H1 (cell line): Measurements from ENCODE around the gene MYORG. TPM values are rescaled to one million over a fixed set of nuclear protein-coding genes. Genes with fewer than 3 reads are reported as not detected.

Experiments
- CHD2 ChIP-seq: IDR thresholded peaks from 2 replicates; pipeline ENCODE4 v1.6.1; 2012; ENCODE audit warnings: low read length, improper control_type of control experiment
- CTBP2 ChIP-seq: IDR thresholded peaks from 2 replicates; pipeline ENCODE4 v1.7.0; 2011; ENCODE audit warnings: borderline replicate concordance, mild to moderate bottlenecking, moderate library complexity, mixed read lengths, low read length; ENCODE audit not compliant: insufficient read depth, insufficient read length
- KDM5A ChIP-seq: fragments of 200-600 bp; IDR thresholded peaks from 2 replicates; pipeline ENCODE4 v1.7.1; 2012; ENCODE audit warnings: mild to moderate bottlenecking, low read length, inconsistent platforms, mixed read lengths
- POLR2A ChIP-seq, 2 experiments: IDR thresholded peaks; 1 replicate in 1 of 2; 2 replicates in 1 of 2; pipeline ENCODE4 v1.6.1; 2011; ENCODE audit warnings: low read depth in 2 of 2, low read length in 2 of 2, mild to moderate bottlenecking in 2 of 2; ENCODE audit errors: control extremely low read depth in 1 of 2
- RBBP5 ChIP-seq: IDR thresholded peaks from 2 replicates; pipeline ENCODE4 v1.7.1; 2012; ENCODE audit warnings: low read depth, mild to moderate bottlenecking, inconsistent platforms, low read length, moderate library complexity, borderline replicate concordance
- TCF12 ChIP-seq: IDR thresholded peaks from 2 replicates; pipeline ENCODE4 v1.6.1; 2011; ENCODE audit warnings: low read depth, mild to moderate bottlenecking, low read length
- polyA plus RNA-seq, 7 experiments: library from polyadenylated mRNA; depleted of rRNA in 3 of 7; stranded (reverse) in 5 of 7; unstranded in 2 of 7; fragments of >200 nt in 5 of 7; fragments of 200-250 nt in 2 of 7; gene quantifications; 1 replicate in 5 of 7; 2 replicates in 1 of 7; 4 replicates in 1 of 7; pipeline versions ENCODE4 v1.2.1 to v1.2.3, GENCODE V29; 2011 to 2013; ENCODE audit warnings: missing spikeins in 2 of 7, mixed read lengths in 2 of 7
- total RNA-seq: library from RNA; stranded (reverse); fragmentation: NEBNext Ultra II Directional; extraction: Animal tissue kit (Norgen Biotek cat#: 25700); gene quantifications from 2 replicates; pipeline ENCODE4 v1.2.1, GENCODE V29; 2021

MYORG gene
- total and polyA plus RNA-seq, 2 of the 8 experiments (the other 6 are each of a cell fraction or from before 2014, with no cell fraction given): 1.2 to 5.9 TPM

- no peak for TF ChIP-seq CTBP2
- TF ChIP-seq POLR2A (IDR thresholded peaks at IDR 0.05; ENCODE audit: control extremely low read depth in 1 of 2, low read depth in 2 of 2, low read length in 2 of 2): no peak
- no peak for TF ChIP-seq CHD2
- TF ChIP-seq KDM5A: no peak
- no peak for TF ChIP-seq TCF12
- no peak for TF ChIP-seq RBBP5
Observed at GRCh38 chr9:34341659-34342295, 34.9 kb downstream of the MYORG start (continued).
